ENCODE measurements around the gene ZNG1C.
"Not testable (repeated sequence)": the region's sequence is repeated elsewhere in the genome, so short reads cannot be mapped to it uniquely, and the experiment has no call there.

GRCh38 chr9:68302567-68302966 lies 60.8 kb downstream of the ZNG1C start, which contains the start of gene FOXD4L3:
- TF ChIP-seq EZH2 (IDR thresholded peaks at IDR 0.05; ENCODE audit: insufficient read depth, low read length); CTCF (IDR thresholded peaks at IDR 0.05; ENCODE audit: insufficient read depth, low read depth, low read length): not testable (repeated sequence)

All from astrocyte (in vitro differentiated cells and primary cell).